MCF 10A (cell line): ENCODE measurements around the gene DGCR6L. TPM values are rescaled to one million over a fixed set of nuclear protein-coding genes. Genes with fewer than 3 reads are reported as not detected.
"Not testable (repeated sequence)": the region's sequence is repeated elsewhere in the genome, so short reads cannot be mapped to it uniquely, and the experiment has no call there.

Experiments used
- BruUV-seq: library from RNA; stranded (reverse); fragments of 400-500 nt; replicated peaks from 2 replicates; lab custom pipeline; 2021; lab: Mats Ljungman, UMichigan
- CTCF ChIA-PET: fragments of 300-600 bp; sonication (Branson Sonifier 250); formaldehyde crosslinking; extraction: SDS; loops from one replicate; lab custom pipeline; 2021; ENCODE audit warnings: antibody characterized with exemption, inconsistent platforms; lab: Yijun Ruan, JAX
- POLR2A ChIA-PET: fragments of 300-600, 350-650 bp; sonication (Branson Sonifier 250); formaldehyde crosslinking; extraction: SDS; loops from one replicate; lab custom pipeline; 2020; ENCODE audit warnings: antibody characterized with exemption, inconsistent platforms; lab: Yijun Ruan, JAX
- DNase-seq: peaks from one replicate; pipeline ENCODE4 v3.0.0-alpha.2; 2018; ENCODE audit not compliant: unreplicated experiment
- H3K27ac Mint-ChIP-seq: one replicate; pipeline ENCODE4 v1.8.0; 2022; ENCODE audit warnings: mild to moderate bottlenecking, low read depth, mixed read lengths; ENCODE audit not compliant: unreplicated experiment
- H3K27me3 Mint-ChIP-seq: one replicate; pipeline ENCODE4 v1.8.0; 2022; ENCODE audit warnings: mixed read lengths; ENCODE audit not compliant: insufficient read depth, unreplicated experiment
- H3K36me3 Mint-ChIP-seq: one replicate; pipeline ENCODE4 v1.8.0; 2022; ENCODE audit warnings: mild to moderate bottlenecking, moderate library complexity, mixed read lengths; ENCODE audit not compliant: insufficient read depth, unreplicated experiment
- H3K4me1 Mint-ChIP-seq: one replicate; pipeline ENCODE4 v1.8.0; 2022; ENCODE audit warnings: mixed read lengths; ENCODE audit not compliant: insufficient read depth, unreplicated experiment
- H3K4me3 Mint-ChIP-seq: one replicate; pipeline ENCODE4 v1.8.0; 2022; ENCODE audit warnings: mild to moderate bottlenecking, moderate library complexity, mixed read lengths; ENCODE audit not compliant: unreplicated experiment
- H3K9me3 Mint-ChIP-seq: one replicate; pipeline ENCODE4 v1.8.0; 2022; ENCODE audit warnings: mixed read lengths; ENCODE audit not compliant: unreplicated experiment
- CTCF ChIP-seq: fragments of 200-600 bp; IDR thresholded peaks from one replicate; pipeline ENCODE4 v1.8.0; 2022; ENCODE audit warnings: antibody characterized with exemption, mild to moderate bottlenecking; ENCODE audit not compliant: unreplicated experiment
- intact Hi-C: fragments of 100-400 bp; cut with micrococcal nuclease; formaldehyde crosslinking; loops from 2 replicates; pipeline ENCODE4 v1.14.1; 2022
- total RNA-seq: library from RNA; stranded (reverse); gene quantifications from 2 replicates; pipeline ENCODE4 v1.2.3, GENCODE V29; 2022

Gene DGCR6L
- total RNA-seq, 1 experiment from 2014 or later, result 36.4 TPM

DNA sequence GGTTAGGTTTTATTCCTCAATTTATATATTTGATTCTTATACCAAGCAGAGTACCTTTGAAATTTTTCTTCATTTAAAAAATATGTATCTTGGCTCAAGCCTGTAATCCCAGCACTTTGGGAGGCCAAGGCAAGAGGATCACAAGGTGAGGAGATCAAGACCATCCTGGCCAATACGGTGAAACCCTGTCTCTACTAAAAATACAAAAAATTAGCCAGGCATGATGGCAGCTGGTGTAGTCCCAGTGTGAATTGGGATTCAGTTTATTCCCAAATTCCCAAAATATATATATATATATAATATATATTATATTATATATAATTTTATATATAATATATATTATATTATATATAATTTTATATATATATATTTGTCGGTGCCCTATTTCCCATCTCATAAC is 18.4 kb upstream of the DGCR6L start:
- CTCF ChIA-PET, H3K27me3 Mint-ChIP-seq, H3K4me3 Mint-ChIP-seq, intact Hi-C loops, H3K4me1 Mint-ChIP-seq, H3K9me3 Mint-ChIP-seq, DNase-seq, H3K27ac Mint-ChIP-seq, POLR2A ChIA-PET, H3K36me3 Mint-ChIP-seq, BruUV-seq: not testable (repeated sequence)

DNA sequence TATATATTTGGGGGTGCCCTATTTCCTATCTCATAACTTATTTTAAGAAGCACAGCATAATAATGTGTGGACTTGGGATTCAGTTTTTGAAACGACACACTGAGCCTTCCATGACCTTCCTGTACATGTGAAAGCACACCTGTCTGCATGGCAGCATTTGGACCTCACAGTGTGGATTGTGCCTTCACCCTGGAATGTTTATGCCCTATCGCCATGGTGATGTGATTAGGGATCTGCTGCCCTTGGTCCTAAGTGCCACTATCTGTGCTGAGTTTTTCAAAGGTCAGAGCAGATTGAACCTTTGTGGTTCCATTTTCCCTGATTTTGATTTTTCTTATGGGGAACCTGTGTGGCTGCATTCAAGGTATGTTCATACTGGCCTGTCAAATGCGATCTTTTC is 17.9 kb upstream of the DGCR6L start:
- CTCF ChIA-PET, H3K27me3 Mint-ChIP-seq, H3K9me3 Mint-ChIP-seq, H3K4me1 Mint-ChIP-seq, POLR2A ChIA-PET, intact Hi-C loops, H3K36me3 Mint-ChIP-seq, H3K27ac Mint-ChIP-seq, BruUV-seq, H3K4me3 Mint-ChIP-seq, DNase-seq: not testable (repeated sequence)

DNA sequence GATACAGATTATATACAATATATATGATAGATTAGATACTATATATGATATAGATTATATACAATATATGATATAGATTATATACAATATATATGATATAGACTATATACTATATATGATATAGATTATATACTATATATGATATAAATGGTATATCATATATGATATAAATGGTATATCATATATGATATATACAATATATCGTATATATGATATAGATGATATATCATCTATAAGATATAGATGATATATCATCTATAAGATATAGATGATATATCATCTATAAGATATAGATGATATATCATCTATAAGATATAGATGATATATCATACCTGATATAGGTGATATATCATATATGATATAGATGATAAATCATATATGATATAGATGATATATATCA is 16.7 kb upstream of the DGCR6L start:
- H3K27me3 Mint-ChIP-seq, intact Hi-C loops, BruUV-seq, H3K4me3 Mint-ChIP-seq, H3K27ac Mint-ChIP-seq, POLR2A ChIA-PET, CTCF ChIA-PET, H3K4me1 Mint-ChIP-seq, DNase-seq, H3K9me3 Mint-ChIP-seq, H3K36me3 Mint-ChIP-seq: not testable (repeated sequence)

- BruUV-seq, POLR2A ChIA-PET, DNase-seq, H3K9me3 Mint-ChIP-seq, H3K27me3 Mint-ChIP-seq, intact Hi-C loops, H3K4me3 Mint-ChIP-seq, H3K4me1 Mint-ChIP-seq, H3K36me3 Mint-ChIP-seq, CTCF ChIA-PET, H3K27ac Mint-ChIP-seq: not testable (repeated sequence)
Measured at GRCh38 chr22:20328569-20328930, 8.7 kb upstream of the DGCR6L start.

DNA sequence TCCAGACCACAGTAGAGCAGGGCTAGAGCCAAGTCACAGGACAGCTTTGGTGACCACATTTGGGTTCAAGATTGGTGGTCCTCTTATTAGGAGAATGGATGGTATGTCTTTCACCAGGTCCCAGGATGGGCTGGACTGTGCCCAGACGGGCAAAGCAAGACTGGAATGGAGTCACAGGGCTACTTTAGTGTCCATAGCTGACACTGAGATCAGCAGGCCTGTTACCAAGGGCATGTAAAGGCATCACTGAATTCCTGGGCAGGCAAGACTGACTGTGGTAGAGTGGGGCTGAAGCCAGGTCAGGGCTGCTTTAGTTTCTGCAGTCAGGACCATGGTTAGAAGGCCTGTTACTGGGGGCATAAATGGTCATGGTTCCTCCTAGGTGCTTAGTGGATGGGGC is 6.1 kb upstream of the DGCR6L start:
- not testable (repeated sequence) for BruUV-seq

DNA sequence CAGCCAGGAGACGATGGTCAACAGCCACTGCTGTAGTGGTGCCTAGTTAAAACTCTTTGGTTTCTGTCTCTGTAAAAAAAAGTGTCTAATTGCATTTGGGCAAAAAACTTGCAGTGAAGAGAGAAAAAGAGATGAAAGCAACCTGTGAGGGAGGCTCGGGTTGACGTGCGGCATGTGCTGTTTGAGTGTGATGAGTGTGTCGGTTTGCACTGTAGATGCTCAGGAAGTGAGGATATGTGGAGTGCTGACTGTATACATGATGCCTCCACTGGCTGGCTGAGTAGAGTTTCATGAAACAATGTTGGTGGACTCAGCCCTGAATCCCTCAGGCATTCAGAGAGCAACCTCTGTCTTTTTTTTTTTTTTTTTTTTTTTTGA is 4.3 kb upstream of the DGCR6L start:
- DNase-seq, result no peak
- no TSS peak for BruUV-seq
- no peak for TF ChIP-seq CTCF
- ChIA-PET CTCF (no interaction called here), POLR2A (no interaction called here)
- intact Hi-C loops, result no loop called here
- H3K9me3 Mint-ChIP-seq, result no peaks in the 10 kb centered on the region
- no peaks in the 10 kb centered on the region for H3K27me3 Mint-ChIP-seq
- no peak overlapping the region for H3K27ac Mint-ChIP-seq
- H3K4me1 Mint-ChIP-seq, result no peaks in the 10 kb centered on the region
- H3K4me3 Mint-ChIP-seq, result no peak overlapping the region
- no peaks in the 10 kb centered on the region for H3K36me3 Mint-ChIP-seq

More for the DNA sequence above, 6.1 kb upstream of the DGCR6L start:
- H3K36me3 Mint-ChIP-seq, H3K4me3 Mint-ChIP-seq, POLR2A ChIA-PET, H3K4me1 Mint-ChIP-seq, H3K27ac Mint-ChIP-seq, H3K27me3 Mint-ChIP-seq, intact Hi-C loops, DNase-seq, H3K9me3 Mint-ChIP-seq, CTCF ChIA-PET: not testable (repeated sequence)

- POLR2A ChIA-PET, H3K4me1 Mint-ChIP-seq, CTCF ChIA-PET, intact Hi-C loops, H3K27me3 Mint-ChIP-seq, H3K27ac Mint-ChIP-seq, H3K9me3 Mint-ChIP-seq, DNase-seq, H3K36me3 Mint-ChIP-seq, BruUV-seq: not testable (repeated sequence)
- H3K4me3 Mint-ChIP-seq, result peak overlapping the region; percentile 88
Measured at GRCh38 chr22:20321552-20322211, 1.8 kb upstream of the DGCR6L start.

DNA sequence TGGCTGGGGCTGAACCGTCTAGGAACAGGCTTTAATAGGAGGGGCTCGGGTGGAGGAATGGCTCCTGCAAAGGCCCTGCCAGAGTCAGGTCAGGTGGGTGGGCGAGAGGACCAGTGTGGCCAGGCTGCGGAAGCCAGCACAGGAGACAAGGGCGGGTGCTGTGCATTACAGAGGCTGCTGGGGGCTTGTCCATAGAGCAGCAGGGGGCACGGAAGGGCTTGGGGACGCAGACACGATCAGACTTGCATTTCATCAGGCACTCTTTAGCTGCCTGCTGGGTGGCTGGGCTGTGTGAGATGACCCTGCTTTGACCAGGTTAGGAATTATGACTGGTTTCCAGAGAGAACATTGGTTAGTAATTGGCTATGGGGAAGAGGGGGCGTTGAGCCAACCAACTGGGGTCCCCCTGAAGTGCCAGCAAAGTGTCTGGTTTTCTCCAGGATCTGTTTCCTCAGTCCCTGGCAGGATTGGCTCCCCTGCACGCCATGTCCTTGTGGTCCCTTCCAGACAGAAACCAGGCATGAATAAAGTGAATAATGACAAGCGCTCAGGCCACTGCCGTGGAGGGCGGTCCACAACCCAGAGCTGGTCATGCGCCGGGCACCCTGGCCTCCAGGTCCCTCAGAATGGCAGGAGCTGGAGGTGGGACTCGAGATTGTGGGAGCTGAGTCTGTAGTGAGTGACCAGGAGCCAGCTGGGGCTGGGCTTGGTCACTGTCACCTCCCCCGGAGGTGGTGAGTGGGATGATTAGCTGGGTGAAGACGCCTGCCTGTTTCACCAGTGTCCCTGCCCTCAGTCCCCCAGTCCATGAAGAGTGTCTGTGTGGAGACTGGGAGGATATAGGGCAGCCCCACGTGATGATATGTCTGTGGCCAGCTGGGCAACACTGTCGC is 1.0 kb upstream of the DGCR6L start:
- BruUV-seq, H3K9me3 Mint-ChIP-seq, H3K4me1 Mint-ChIP-seq, intact Hi-C loops, H3K27me3 Mint-ChIP-seq, H3K36me3 Mint-ChIP-seq, DNase-seq: not testable (repeated sequence)
- Mint-ChIP-seq H3K4me3 (peak overlapping the region; percentile 88), H3K27ac (peak overlapping the region; percentile 75)
- POLR2A ChIA-PET, result interaction anchor here (0.5 to 3.3 kb wide), 3 partner anchors 73 to 478 kb away, joined by 3 to 16 read pairs (median 5); partner anchors contain the start of gene ZNF74
- CTCF ChIA-PET, result interaction anchor here (0.6 kb wide), 1 partner anchor 107 kb away, joined by 3 read pairs; no protein-coding TSS in a partner anchor
